ENCODE results near the gene ZMYND8.
A peak's percentile ranks its signal among the peaks of the same experiment; 100 is the strongest.

The ZMYND8 gene

DNA sequence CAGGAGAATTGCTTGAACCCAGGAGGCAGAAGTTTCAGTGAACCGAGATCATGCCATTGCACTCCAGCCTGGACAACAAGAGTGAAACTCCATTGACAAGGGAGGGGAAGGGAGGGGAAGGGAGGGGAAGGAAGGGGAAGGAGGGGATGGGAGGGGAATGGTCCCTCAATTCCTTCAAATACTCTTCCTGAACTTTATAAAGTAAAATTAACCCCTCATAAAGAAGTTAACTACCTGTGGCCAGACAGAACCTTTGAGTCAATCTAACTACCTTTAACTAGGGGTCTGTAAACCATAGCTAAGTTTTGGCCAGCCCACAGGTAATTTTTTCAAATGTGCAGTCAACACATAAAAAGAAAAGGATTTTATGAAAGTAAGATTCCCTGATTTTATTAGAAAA lies 131.0 kb downstream of the ZMYND8 start:
- H3K27ac ChIP-seq: no peak overlapping the region
- no peak for TF ChIP-seq ZFX (IDR thresholded peaks at IDR 0.05; ENCODE audit: borderline replicate concordance)
- TF ChIP-seq, protein P1, sequence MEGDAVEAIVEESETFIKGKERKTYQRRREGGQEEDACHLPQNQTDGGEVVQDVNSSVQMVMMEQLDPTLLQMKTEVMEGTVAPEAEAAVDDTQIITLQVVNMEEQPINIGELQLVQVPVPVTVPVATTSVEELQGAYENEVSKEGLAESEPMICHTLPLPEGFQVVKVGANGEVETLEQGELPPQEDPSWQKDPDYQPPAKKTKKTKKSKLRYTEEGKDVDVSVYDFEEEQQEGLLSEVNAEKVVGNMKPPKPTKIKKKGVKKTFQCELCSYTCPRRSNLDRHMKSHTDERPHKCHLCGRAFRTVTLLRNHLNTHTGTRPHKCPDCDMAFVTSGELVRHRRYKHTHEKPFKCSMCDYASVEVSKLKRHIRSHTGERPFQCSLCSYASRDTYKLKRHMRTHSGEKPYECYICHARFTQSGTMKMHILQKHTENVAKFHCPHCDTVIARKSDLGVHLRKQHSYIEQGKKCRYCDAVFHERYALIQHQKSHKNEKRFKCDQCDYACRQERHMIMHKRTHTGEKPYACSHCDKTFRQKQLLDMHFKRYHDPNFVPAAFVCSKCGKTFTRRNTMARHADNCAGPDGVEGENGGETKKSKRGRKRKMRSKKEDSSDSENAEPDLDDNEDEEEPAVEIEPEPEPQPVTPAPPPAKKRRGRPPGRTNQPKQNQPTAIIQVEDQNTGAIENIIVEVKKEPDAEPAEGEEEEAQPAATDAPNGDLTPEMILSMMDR (IDR thresholded peaks at IDR 0.05): no peak

DNA sequence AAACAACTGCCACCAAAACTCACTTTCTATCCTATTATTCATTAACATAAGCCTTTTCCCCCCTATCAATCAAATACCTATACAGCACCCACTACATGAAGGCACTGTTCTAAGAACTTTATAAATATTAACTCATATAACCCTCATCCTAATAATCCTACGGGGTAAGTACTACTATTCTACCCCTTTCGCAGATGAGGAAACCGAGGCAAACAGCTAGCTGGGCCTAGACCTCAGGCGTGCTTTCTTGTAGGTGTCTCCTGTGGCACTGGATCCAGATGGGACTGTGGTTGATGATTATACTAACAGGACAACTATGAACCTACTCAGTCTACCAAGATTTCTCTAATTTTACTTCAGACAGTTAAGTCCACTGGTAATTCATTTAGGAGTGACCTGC lies 131.6 kb downstream of the ZMYND8 start:
- H3K27ac ChIP-seq: no peak overlapping the region
- TF ChIP-seq ZFX (IDR thresholded peaks at IDR 0.05; ENCODE audit: borderline replicate concordance): no peak
- TF ChIP-seq, protein P1 (IDR thresholded peaks at IDR 0.05): no peak

DNA sequence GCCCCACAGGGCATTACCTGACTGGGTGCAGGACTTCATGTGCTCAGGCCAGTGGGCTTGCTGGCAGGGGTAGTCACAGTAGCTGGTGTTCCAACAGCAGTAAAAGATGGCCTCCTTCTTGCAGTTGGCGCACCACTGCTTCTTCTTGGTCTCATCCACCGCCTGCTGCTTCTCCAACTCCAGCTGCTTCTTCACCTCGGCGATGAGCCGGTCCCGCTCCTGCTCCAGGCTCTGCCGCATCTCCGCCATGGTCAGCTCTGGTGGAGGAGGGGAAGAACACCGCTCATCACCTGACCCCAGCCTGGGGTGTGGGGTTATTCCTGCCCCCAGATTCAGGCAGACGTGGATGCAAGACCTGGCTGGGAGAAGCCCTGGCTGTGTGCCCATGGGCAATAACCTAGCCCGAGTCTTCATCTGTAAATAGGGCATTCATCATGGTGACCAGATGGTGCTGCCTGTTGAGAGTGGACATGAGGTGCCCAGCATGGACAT lies 132.2 kb downstream of the ZMYND8 start:
- no peak for TF ChIP-seq ZFX (IDR thresholded peaks at IDR 0.05; ENCODE audit: borderline replicate concordance)
- TF ChIP-seq, protein P1 (IDR thresholded peaks at IDR 0.05): no peak
- no peak overlapping the region for H3K27ac ChIP-seq

DNA sequence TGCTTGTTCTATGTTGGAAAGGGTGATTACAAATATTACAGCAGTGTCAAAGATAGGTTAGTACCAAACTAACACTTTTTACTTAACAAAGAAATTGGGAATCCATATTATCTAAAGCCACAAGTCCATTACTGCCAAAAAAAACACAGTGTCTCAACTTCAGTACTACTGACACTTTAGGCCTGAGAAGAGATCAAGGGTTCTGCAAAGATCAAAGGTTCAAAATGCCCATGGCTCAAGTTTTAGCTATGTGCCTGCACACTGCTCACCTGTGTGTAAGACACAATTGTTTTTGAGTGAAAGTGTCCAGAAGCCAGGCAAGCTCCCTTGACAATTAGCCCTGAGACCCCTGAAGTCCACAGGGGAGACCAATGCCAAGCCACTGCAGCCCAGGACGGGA lies 132.6 kb downstream of the ZMYND8 start:
- H3K27ac ChIP-seq: no peak overlapping the region
- TF ChIP-seq, protein P1 (IDR thresholded peaks at IDR 0.05): no peak
- TF ChIP-seq ZFX (IDR thresholded peaks at IDR 0.05; ENCODE audit: borderline replicate concordance): no peak

DNA sequence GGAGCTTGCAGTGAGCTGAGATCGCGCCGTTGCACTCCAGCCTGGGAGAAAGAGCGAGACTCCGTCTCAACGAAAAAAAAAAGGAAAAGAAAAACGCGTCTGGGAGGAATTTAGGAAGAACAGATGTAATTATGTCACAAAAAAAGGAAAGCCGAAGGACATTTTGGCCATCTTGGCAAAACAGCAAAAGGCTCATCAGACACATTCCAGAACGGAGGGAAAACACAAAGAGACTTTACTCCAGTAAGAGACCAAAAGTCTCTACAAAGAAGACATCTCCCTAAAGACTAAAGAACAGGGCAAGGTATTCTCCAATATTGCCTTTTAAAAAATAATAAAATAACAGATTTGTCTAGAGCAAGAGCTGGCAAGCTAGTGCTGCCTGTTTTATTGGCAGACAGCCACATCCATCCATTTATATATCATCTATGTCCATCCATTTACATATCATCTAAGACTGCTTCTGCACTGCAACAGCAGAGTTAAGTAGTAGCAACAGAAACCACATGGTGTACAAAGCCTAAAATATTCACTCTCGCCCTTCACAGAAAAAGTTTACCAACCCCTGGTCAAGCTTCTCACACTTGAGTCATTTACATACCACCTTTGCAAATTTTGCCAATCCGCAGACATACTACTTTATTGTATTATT lies 133.9 kb downstream of the ZMYND8 start:
- H3K27ac ChIP-seq: no peak overlapping the region
- TF ChIP-seq ZFX (IDR thresholded peaks at IDR 0.05; ENCODE audit: borderline replicate concordance): no peak
- TF ChIP-seq, protein P1 (IDR thresholded peaks at IDR 0.05): no peak

DNA sequence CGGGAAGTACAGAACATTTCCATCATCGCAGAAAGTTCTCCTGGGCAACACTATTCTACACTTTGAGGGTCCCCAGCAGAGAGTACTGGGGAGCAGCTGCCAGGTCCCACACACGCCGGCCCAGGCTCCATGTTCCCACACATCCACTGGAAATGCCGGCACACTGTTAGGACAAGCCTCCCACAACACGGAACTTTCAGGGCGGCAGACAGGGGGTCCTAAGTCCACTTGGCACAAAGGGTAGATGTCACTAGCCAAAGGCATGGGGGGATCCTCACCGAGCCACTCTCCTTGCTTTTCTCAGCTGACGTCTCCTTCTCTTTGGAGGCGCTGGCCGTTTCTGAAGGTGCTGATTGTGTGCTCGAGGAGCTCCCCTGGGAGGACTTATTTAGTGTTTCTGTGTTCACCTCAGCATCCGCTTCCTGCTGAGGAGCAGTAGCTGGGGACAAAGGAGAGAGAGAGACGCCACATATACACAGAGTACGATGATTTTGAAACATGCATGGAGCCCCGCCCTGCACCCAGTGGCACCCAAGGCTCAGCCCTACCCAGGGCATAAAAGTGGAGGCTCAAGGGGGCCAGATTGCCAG lies 135.4 kb downstream of the ZMYND8 start:
- H3K27ac ChIP-seq: no peak overlapping the region
- TF ChIP-seq, protein P1 (IDR thresholded peaks at IDR 0.05): no peak

DNA sequence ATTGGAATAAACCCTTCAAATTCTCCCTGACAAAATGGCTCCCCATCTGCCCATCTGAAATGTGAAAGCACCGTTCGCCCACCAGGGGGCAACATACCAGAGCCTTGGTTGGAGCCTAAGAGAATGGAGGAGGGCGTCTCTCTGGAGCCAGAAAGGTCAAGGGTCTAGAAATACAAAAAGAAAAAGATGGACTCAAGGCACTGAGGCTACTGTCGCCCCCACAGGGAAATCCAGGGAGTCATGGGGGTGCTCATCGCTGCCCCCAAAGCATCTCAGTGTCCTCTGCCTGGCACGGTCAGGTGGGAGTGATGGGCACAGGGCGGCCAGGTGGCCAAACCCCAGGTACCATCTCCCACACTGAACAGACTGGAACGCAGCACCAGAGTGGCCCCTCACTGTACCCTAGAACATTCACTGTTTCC lies 136.3 kb downstream of the ZMYND8 start:
- TF ChIP-seq, protein P1 (IDR thresholded peaks at IDR 0.05): peak; percentile 86
- no peak for TF ChIP-seq ZFX (IDR thresholded peaks at IDR 0.05; ENCODE audit: borderline replicate concordance)
- no peak overlapping the region for H3K27ac ChIP-seq
